ENCODE results near the gene USP36. TPM values are rescaled to one million over a fixed set of nuclear protein-coding genes. Genes with fewer than 3 reads are reported as not detected.
"Not testable (repeated sequence)": the region's sequence is repeated elsewhere in the genome, so short reads cannot be mapped to it uniquely, and the experiment has no call there.

The USP36 gene
- total RNA-seq, result 58.6 TPM
- long read RNA-seq, partial matches to known transcripts, result 14 of 29 reads
- long read RNA-seq, other reads (novel, unspliced or antisense), result 12 of 29 reads

- no peaks in the 10 kb centered on the region for H3K9me3 ChIP-seq
- DNase-seq (peak; percentile 100), ATAC-seq (peak; percentile 96 to 98)
- peak within 1 kb of the TSS; percentile 92 for H3K4me3 ChIP-seq
- peaks cover 26% of the 10 kb centered on the region for H3K36me3 ChIP-seq
- no peaks in the 10 kb centered on the region for H3K27me3 ChIP-seq (ENCODE audit: low read depth)
- peaks cover 25% of the 10 kb centered on the region for H3K4me1 ChIP-seq
- no peak for TF ChIP-seq CTCF (IDR thresholded peaks at IDR 0.05)
- intact Hi-C loops (cut with DNase I), result no loop called here
- peak within 1 kb of the TSS; percentile 100 for H3K27ac ChIP-seq
Observed at GRCh38 chr17:78840780-78841611, at the start of gene USP36. USP36 (minus strand) TSS chr17:78840814; CDS start chr17:78836363, 4,451 bp downstream.

GRCh38 chr17:78890096-78890495 lies 49.5 kb upstream of the USP36 start:
- H3K27me3 ChIP-seq (ENCODE audit: low read depth); DNase-seq; intact Hi-C loops (cut with DNase I); H3K4me3 ChIP-seq; H3K9me3 ChIP-seq; H3K36me3 ChIP-seq: not testable (repeated sequence)
- peaks cover 61% of the 10 kb centered on the region for H3K4me1 ChIP-seq
- peak in 1 of 2 donors; percentile 18 for ATAC-seq
- peak overlapping the region; percentile 56 for H3K27ac ChIP-seq

GRCh38 chr17:78889531-78889930 lies 48.9 kb upstream of the USP36 start:
- DNase-seq, result no peak
- no peaks in the 10 kb centered on the region for H3K36me3 ChIP-seq
- ATAC-seq, result peak; percentile 20 to 28
- peak overlapping the region; percentile 56 for H3K27ac ChIP-seq
- H3K27me3 ChIP-seq (ENCODE audit: low read depth), result no peaks in the 10 kb centered on the region
- H3K4me1 ChIP-seq, result peaks cover 61% of the 10 kb centered on the region
- no peaks in the 10 kb centered on the region for H3K9me3 ChIP-seq
- no peak overlapping the region for H3K4me3 ChIP-seq
- intact Hi-C loops (cut with DNase I), result no loop called here
- TF ChIP-seq CTCF (IDR thresholded peaks at IDR 0.05), result no peak

GRCh38 chr17:78888941-78889518 lies 48.4 kb upstream of the USP36 start:
- H3K27ac ChIP-seq, result no peak overlapping the region

GRCh38 chr17:78886954-78887353 lies 46.3 kb upstream of the USP36 start:
- Histone ChIP-seq H3K4me3 (no peak overlapping the region), H3K9me3 (no peaks in the 10 kb centered on the region), H3K4me1 (peaks cover 66% of the 10 kb centered on the region), H3K27me3 (ENCODE audit: low read depth) (no peaks in the 10 kb centered on the region), H3K27ac (no peak overlapping the region), H3K36me3 (no peaks in the 10 kb centered on the region)
- no peak for TF ChIP-seq CTCF (IDR thresholded peaks at IDR 0.05)
- DNase-seq (no peak), ATAC-seq (no peak)
- intact Hi-C loops (cut with DNase I), result no loop called here

More at GRCh38 chr17:78888941-78889518, 48.4 kb upstream of the USP36 start:
- peaks cover 61% of the 10 kb centered on the region for H3K4me1 ChIP-seq
- no peaks in the 10 kb centered on the region for H3K36me3 ChIP-seq
- H3K4me3 ChIP-seq, result no peak overlapping the region
- DNase-seq (no peak), ATAC-seq (no peak)
- TF ChIP-seq CTCF (IDR thresholded peaks at IDR 0.05), result no peak
- no peaks in the 10 kb centered on the region for H3K9me3 ChIP-seq
- H3K27me3 ChIP-seq (ENCODE audit: low read depth), result no peaks in the 10 kb centered on the region
- intact Hi-C loops (cut with DNase I), result no loop called here

- H3K27me3 ChIP-seq (ENCODE audit: low read depth), result no peaks in the 10 kb centered on the region
- ATAC-seq (no peak), DNase-seq (no peak)
- H3K27ac ChIP-seq, result peak overlapping the region; percentile 31
- no peak overlapping the region for H3K4me3 ChIP-seq
- TF ChIP-seq CTCF (IDR thresholded peaks at IDR 0.05), result no peak
- peaks cover 5% of the 10 kb centered on the region for H3K36me3 ChIP-seq
- H3K4me1 ChIP-seq, result peaks cover 56% of the 10 kb centered on the region
- no peaks in the 10 kb centered on the region for H3K9me3 ChIP-seq
- intact Hi-C loops (cut with DNase I), result no loop called here
Observed at GRCh38 chr17:78885956-78886355, 45.3 kb upstream of the USP36 start.

Data from lower lobe of right lung (tissue), 2 donors.